Upper lobe of left lung (tissue), 4 donors: Measurements from ENCODE around the gene FOXD4.
"Not testable (repeated sequence)": the region's sequence is repeated elsewhere in the genome, so short reads cannot be mapped to it uniquely, and the experiment has no call there.

Experiments
- CTCF ChIP-seq, 6 experiments: fragments of 450-650 bp in 4 of 6; fragments of 200-600 bp in 2 of 6; sonication (generic) in 2 of 6; IDR thresholded peaks; one replicate each; pipeline ENCODE4 v1.5.1; 2016 to 2019; ENCODE audit warnings: antibody characterized with exemption in 6 of 6
- POLR2A ChIP-seq, 4 donors: fragments of 450-650 bp; IDR thresholded peaks; one replicate each; pipeline ENCODE4 v1.5.1; 2016 to 2017; ENCODE audit warnings: antibody characterized with exemption in 4 of 4, mild to moderate bottlenecking in 2 of 4

GRCh38 chr9:117995-118467 is at the start of gene FOXD4:
- not testable (repeated sequence) for TF ChIP-seq CTCF, POLR2A (IDR thresholded peaks at IDR 0.05)
